Muscle layer of duodenum (tissue), 2 donors: ENCODE results near the gene FAM168A.

Source experiments
- H3K27ac ChIP-seq: one replicate; pipeline ENCODE4 v1.7.0; 2013; ENCODE audit warnings: mild to moderate bottlenecking, low read length
- H3K27me3 ChIP-seq: one replicate; pipeline ENCODE4 v1.7.0; 2013; ENCODE audit warnings: low read depth, mild to moderate bottlenecking, control low read depth, low read length
- H3K36me3 ChIP-seq, 2 donors: one replicate each; pipeline ENCODE4 v1.7.0; 2013; ENCODE audit warnings: low read length in 2 of 2, control low read depth in 1 of 2, mild to moderate bottlenecking in 1 of 2; ENCODE audit not compliant: insufficient read depth in 2 of 2, control insufficient read depth in 1 of 2
- H3K4me1 ChIP-seq, 2 donors: one replicate each; pipeline ENCODE4 v1.7.0; 2013; ENCODE audit warnings: low read length in 2 of 2, mild to moderate bottlenecking in 2 of 2, control low read depth in 1 of 2, moderate library complexity in 1 of 2; ENCODE audit not compliant: insufficient read depth in 2 of 2, control insufficient read depth in 1 of 2
- H3K4me3 ChIP-seq, 2 donors: one replicate each; pipeline ENCODE4 v1.7.0; 2013; ENCODE audit warnings: low read length in 2 of 2, low read depth in 1 of 2, mild to moderate bottlenecking in 1 of 2
- H3K9me3 ChIP-seq, 2 donors: one replicate each; pipeline ENCODE4 v1.7.0; 2013; ENCODE audit warnings: low read length in 2 of 2, control low read depth in 1 of 2, mild to moderate bottlenecking in 1 of 2; ENCODE audit not compliant: control insufficient read depth in 1 of 2
- donor health status: healthy.

The FAM168A gene

GRCh38 chr11:73597956-73598718 lies at the start of gene FAM168A:
FAM168A (minus strand) TSS chr11:73598112; CDS start chr11:73468474, 129,638 bp downstream.
- Histone ChIP-seq H3K9me3 (no peaks in the 10 kb centered on the region), H3K27ac (peak within 1 kb of the TSS; percentile 85), H3K4me3 (peak within 1 kb of the TSS; percentile 86 to 97), H3K27me3 (no peaks in the 10 kb centered on the region), H3K36me3 (no peaks in the 10 kb centered on the region), H3K4me1 (peaks cover 5 to 16% of the 10 kb centered on the region in 2 donors)

GRCh38 chr11:73647459-73648100 lies 49.7 kb upstream of the FAM168A start:
- no peak overlapping the region for H3K27ac ChIP-seq
- peak overlapping the region; percentile 45 to 52 for H3K4me3 ChIP-seq

GRCh38 chr11:73645972-73646631 lies 48.2 kb upstream of the FAM168A start, which contains the start of gene PLEKHB1:
PLEKHB1 (plus strand) TSS chr11:73646581; CDS start chr11:73646609, 28 bp downstream.
- H3K36me3 ChIP-seq = no peaks in the 10 kb centered on the region
- no peaks in the 10 kb centered on the region for H3K4me1 ChIP-seq
- H3K9me3 ChIP-seq = no peaks in the 10 kb centered on the region
- H3K27me3 ChIP-seq = no peaks in the 10 kb centered on the region
- H3K4me3 ChIP-seq = peak within 1 kb of the TSS; percentile 45 to 52
- H3K27ac ChIP-seq = no peak within 1 kb of the TSS

More at GRCh38 chr11:73647459-73648100, 49.7 kb upstream of the FAM168A start:
- Histone ChIP-seq H3K27me3 (no peaks in the 10 kb centered on the region), H3K36me3 (no peaks in the 10 kb centered on the region), H3K9me3 (no peaks in the 10 kb centered on the region), H3K4me1 (no peaks in the 10 kb centered on the region)

- Histone ChIP-seq H3K36me3 (no peaks in the 10 kb centered on the region), H3K9me3 (no peaks in the 10 kb centered on the region), H3K27me3 (no peaks in the 10 kb centered on the region), H3K27ac (no peak overlapping the region), H3K4me3 (no peak overlapping the region), H3K4me1 (no peaks in the 10 kb centered on the region)
Measured at GRCh38 chr11:73645121-73645969, 47.4 kb upstream of the FAM168A start.

GRCh38 chr11:73641668-73642067 lies 43.8 kb upstream of the FAM168A start:
- Histone ChIP-seq H3K27me3 (no peaks in the 10 kb centered on the region), H3K9me3 (no peaks in the 10 kb centered on the region), H3K4me3 (no peak overlapping the region), H3K27ac (no peak overlapping the region), H3K4me1 (no peaks in the 10 kb centered on the region), H3K36me3 (no peaks in the 10 kb centered on the region)

GRCh38 chr11:73640592-73640991 lies 42.7 kb upstream of the FAM168A start:
- Histone ChIP-seq H3K36me3 (no peaks in the 10 kb centered on the region), H3K9me3 (no peaks in the 10 kb centered on the region), H3K27ac (no peak overlapping the region), H3K4me1 (no peaks in the 10 kb centered on the region), H3K4me3 (no peak overlapping the region), H3K27me3 (no peaks in the 10 kb centered on the region)

GRCh38 chr11:73637012-73637411 lies 39.1 kb upstream of the FAM168A start:
- Histone ChIP-seq H3K27me3 (no peaks in the 10 kb centered on the region), H3K27ac (no peak overlapping the region), H3K4me3 (no peak overlapping the region), H3K36me3 (no peaks in the 10 kb centered on the region), H3K9me3 (no peaks in the 10 kb centered on the region), H3K4me1 (no peaks in the 10 kb centered on the region)

GRCh38 chr11:73636249-73636648 lies 38.3 kb upstream of the FAM168A start:
- Histone ChIP-seq H3K36me3 (no peaks in the 10 kb centered on the region), H3K27me3 (no peaks in the 10 kb centered on the region), H3K27ac (no peak overlapping the region), H3K9me3 (no peaks in the 10 kb centered on the region), H3K4me1 (no peaks in the 10 kb centered on the region), H3K4me3 (no peak overlapping the region)

- Histone ChIP-seq H3K27me3 (no peaks in the 10 kb centered on the region), H3K4me1 (no peaks in the 10 kb centered on the region), H3K4me3 (no peak overlapping the region), H3K27ac (no peak overlapping the region), H3K9me3 (no peaks in the 10 kb centered on the region), H3K36me3 (no peaks in the 10 kb centered on the region)
Measured at GRCh38 chr11:73635721-73636120, 37.8 kb upstream of the FAM168A start.

- H3K4me3 ChIP-seq = no peak overlapping the region
- no peak overlapping the region for H3K27ac ChIP-seq
- H3K9me3 ChIP-seq = no peaks in the 10 kb centered on the region
- no peaks in the 10 kb centered on the region for H3K4me1 ChIP-seq
- H3K27me3 ChIP-seq = peaks cover 3% of the 10 kb centered on the region
- no peaks in the 10 kb centered on the region for H3K36me3 ChIP-seq
Measured at GRCh38 chr11:73633999-73634398, 36.1 kb upstream of the FAM168A start.

- no peak overlapping the region for H3K4me3 ChIP-seq
- no peaks in the 10 kb centered on the region for H3K4me1 ChIP-seq
- H3K9me3 ChIP-seq = no peaks in the 10 kb centered on the region
- H3K27me3 ChIP-seq = peaks cover 3% of the 10 kb centered on the region
- H3K27ac ChIP-seq = no peak overlapping the region
- H3K36me3 ChIP-seq = no peaks in the 10 kb centered on the region
Measured at GRCh38 chr11:73632996-73633395, 35.1 kb upstream of the FAM168A start.
